HEK293 (cell line): ENCODE results near the gene RIN2.

ENCODE experiments used
- CTCF ChIA-PET: fragments of 350-600 bp; formaldehyde crosslinking; extraction: SDS; loops from one replicate; lab custom pipeline; 2021; ENCODE audit warnings: antibody characterized with exemption; lab: Yijun Ruan, JAX
- POLR2A ChIA-PET: fragments of 300-600 bp; formaldehyde crosslinking; extraction: SDS; loops from one replicate; lab custom pipeline; 2020; ENCODE audit warnings: antibody characterized with exemption, inconsistent platforms; lab: Yijun Ruan, JAX
- H3K27ac ChIP-seq: fragments of 200-500 bp; sonication (Bioruptor generic); 2 replicates; pipeline ENCODE4 v1.5.1; 2014; ENCODE audit warnings: low read depth, low read length, control low read depth, inconsistent platforms; ENCODE audit errors: extremely low read depth
- H3K36me3 ChIP-seq, 2 experiments: fragments of 200-500 bp in 1 of 2; sonication (Bioruptor generic) in 1 of 2; 1 replicate in 1 of 2; 2 replicates in 1 of 2; pipeline ENCODE4 v1.5.1; 2014 to 2017; ENCODE audit warnings: inconsistent platforms in 2 of 2, low read length in 2 of 2; ENCODE audit not compliant: control insufficient read depth in 2 of 2, insufficient read depth in 1 of 2
- H3K4me1 ChIP-seq: fragments of 200-500 bp; sonication (Bioruptor generic); 2 replicates; pipeline ENCODE4 v1.5.1; 2014; ENCODE audit warnings: mild to moderate bottlenecking, low read length, inconsistent platforms; ENCODE audit not compliant: control insufficient read depth, insufficient read depth
- H3K4me3 ChIP-seq: 2 replicates; pipeline ENCODE4 v1.5.1; 2011; ENCODE audit warnings: low read depth, mild to moderate bottlenecking, control low read depth, low read length, moderate library complexity
- H3K9me3 ChIP-seq: fragments of 200-500 bp; sonication (Bioruptor generic); 2 replicates; pipeline ENCODE4 v1.5.1; 2014; ENCODE audit warnings: low read depth, low read length, inconsistent platforms; ENCODE audit not compliant: control insufficient read depth, insufficient read depth
- CTCF ChIP-seq: fragments of 450-650 bp; formaldehyde crosslinking; IDR thresholded peaks from 2 replicates; pipeline ENCODE4 v1.5.1; 2016; ENCODE audit warnings: missing biosample characterization, missing genetic modification characterization
- KLF10 ChIP-seq: fragments of 450-650 bp; IDR thresholded peaks from 2 replicates; pipeline ENCODE4 v1.5.1; 2018; ENCODE audit warnings: missing biosample characterization, mild to moderate bottlenecking, missing genetic modification characterization
- PRDM2 ChIP-seq: fragments of 450-650 bp; formaldehyde crosslinking; IDR thresholded peaks from 2 replicates; pipeline ENCODE4 v1.5.1; 2016; ENCODE audit warnings: missing biosample characterization, missing genetic modification characterization, borderline replicate concordance
- SCRT1 ChIP-seq: fragments of 450-650 bp; formaldehyde crosslinking; IDR thresholded peaks from 2 replicates; pipeline ENCODE4 v1.5.1; 2016; ENCODE audit warnings: missing biosample characterization, missing genetic modification characterization, borderline replicate concordance
- ZBTB20 ChIP-seq: fragments of 450-650 bp; formaldehyde crosslinking; IDR thresholded peaks from 2 replicates; pipeline ENCODE4 v1.5.1; 2016; ENCODE audit warnings: missing biosample characterization, missing genetic modification characterization
- ZBTB8A ChIP-seq: fragments of 450-650 bp; formaldehyde crosslinking; IDR thresholded peaks from 2 replicates; pipeline ENCODE4 v1.5.1; 2016; ENCODE audit warnings: missing biosample characterization, missing genetic modification characterization
- ZIC2 ChIP-seq: fragments of 450-650 bp; formaldehyde crosslinking; IDR thresholded peaks from 2 replicates; pipeline ENCODE4 v1.5.1; 2016; ENCODE audit warnings: missing biosample characterization, missing genetic modification characterization
- ZNF10 ChIP-seq: fragments of 450-650 bp; formaldehyde crosslinking; IDR thresholded peaks from 2 replicates; pipeline ENCODE4 v1.5.1; 2017; ENCODE audit warnings: missing biosample characterization, missing genetic modification characterization
- ZNF148 ChIP-seq: fragments of 450-650 bp; formaldehyde crosslinking; IDR thresholded peaks from 2 replicates; pipeline ENCODE4 v1.5.0; 2017; ENCODE audit warnings: missing biosample characterization, missing genetic modification characterization, borderline replicate concordance
- ZNF221 ChIP-seq: fragments of 450-650 bp; formaldehyde crosslinking; IDR thresholded peaks from 2 replicates; pipeline ENCODE4 v1.5.1; 2017; ENCODE audit warnings: missing biosample characterization, missing genetic modification characterization, borderline replicate concordance
- ZNF362 ChIP-seq: fragments of 450-650 bp; formaldehyde crosslinking; IDR thresholded peaks from 2 replicates; pipeline ENCODE4 v1.5.1; 2016; ENCODE audit warnings: missing biosample characterization, missing genetic modification characterization
- ZNF544 ChIP-seq: fragments of 450-650 bp; formaldehyde crosslinking; IDR thresholded peaks from 2 replicates; pipeline ENCODE4 v1.5.0; 2017; ENCODE audit warnings: missing biosample characterization, missing genetic modification characterization
- ZNF549 ChIP-seq: fragments of 450-650 bp; IDR thresholded peaks from 2 replicates; pipeline ENCODE4 v1.5.1; 2018; ENCODE audit warnings: missing biosample characterization, missing genetic modification characterization, mild to moderate bottlenecking, inconsistent platforms, moderate library complexity
- ZNF560 ChIP-seq: fragments of 450-650 bp; formaldehyde crosslinking; IDR thresholded peaks from 2 replicates; pipeline ENCODE4 v1.5.1; 2017; ENCODE audit warnings: missing biosample characterization, missing genetic modification characterization, borderline replicate concordance
- ZNF623 ChIP-seq: fragments of 450-650 bp; formaldehyde crosslinking; IDR thresholded peaks from 2 replicates; pipeline ENCODE4 v1.5.1; 2016; ENCODE audit warnings: missing biosample characterization, missing genetic modification characterization
- ZNF707 ChIP-seq: fragments of 450-650 bp; formaldehyde crosslinking; IDR thresholded peaks from 2 replicates; pipeline ENCODE4 v1.5.1; 2016; ENCODE audit warnings: missing biosample characterization, missing genetic modification characterization
- ZNF747 ChIP-seq: fragments of 450-650 bp; formaldehyde crosslinking; IDR thresholded peaks from 2 replicates; pipeline ENCODE4 v1.5.1; 2016; ENCODE audit warnings: missing biosample characterization, missing genetic modification characterization

Gene RIN2

GRCh38 chr20:19779634-19780033 lies 21.6 kb downstream of the RIN2 start:
- ChIA-PET CTCF (interaction anchor here (0.6 to 0.8 kb wide), 3 partner anchors 23 to 275 kb away, joined by 3 to 5 read pairs (median 4); no protein-coding TSS in a partner anchor), POLR2A (no interaction called here)
- Histone ChIP-seq H3K4me1 (peaks cover 3% of the 10 kb centered on the region; the same call in 1 of the 2 replicates), H3K27ac (no peak overlapping the region), H3K36me3 (no peaks in the 10 kb centered on the region), H3K9me3 (no peaks in the 10 kb centered on the region), H3K4me3 (no peak overlapping the region)
- TF ChIP-seq ZNF362 (no peak), ZNF560 (tag by site-specific recombination) (no peak), ZNF221 (tag by site-specific recombination) (no peak), ZNF148 (no peak), PRDM2 (tag by site-specific recombination) (no peak), ZNF623 (tag by site-specific recombination) (no peak), ZNF549 (tag by site-specific recombination) (no peak), ZNF544 (tag by site-specific recombination) (no peak), CTCF (tag by site-specific recombination) (no peak), ZBTB20 (tag by site-specific recombination) (no peak), ZNF10 (tag by site-specific recombination) (no peak), KLF10 (no peak)

- Histone ChIP-seq H3K27ac (no peak overlapping the region), H3K4me1 (peaks cover 6% of the 10 kb centered on the region; the same call in 1 of the 2 replicates)
These were observed 22.2 kb downstream of the RIN2 start for GRCh38 chr20:19780261-19780660.

More at GRCh38 chr20:19780261-19780660, 22.2 kb downstream of the RIN2 start:
- Histone ChIP-seq H3K36me3 (no peaks in the 10 kb centered on the region), H3K9me3 (no peaks in the 10 kb centered on the region), H3K4me3 (no peak overlapping the region)
- CTCF ChIA-PET, result interaction anchor here (0.6 to 1.4 kb wide), 5 partner anchors 22 to 1279 kb away, joined by 3 to 7 read pairs (median 4); no protein-coding TSS in a partner anchor
- POLR2A ChIA-PET, result no interaction called here
- TF ChIP-seq SCRT1 (tag by site-specific recombination), result no peak
- peak; percentile 82 for TF ChIP-seq ZIC2 (tag by site-specific recombination)
- TF ChIP-seq ZNF707 (tag by site-specific recombination), result no peak
- no peak for TF ChIP-seq ZNF747 (tag by site-specific recombination)
- no peak for TF ChIP-seq ZBTB8A (tag by site-specific recombination)
